Mucosa of descending colon (tissue), 3 donors: ENCODE results near the gene LSM14B. TPM values are rescaled to one million over a fixed set of nuclear protein-coding genes. Genes with fewer than 3 reads are reported as not detected.
A peak's percentile ranks its signal among the peaks of the same experiment; 100 is the strongest.

Experiments used
- ATAC-seq: fragments of 200-7000 bp; cut with Tn5 transposase; one replicate; pipeline ENCODE4 v1.9.1; 2020; ENCODE audit warnings: mild to moderate bottlenecking, moderate library complexity
- DNase-seq, 3 donors: peaks; one replicate each; pipeline ENCODE4 v3.0.0-alpha.2; 2020
- H3K36me3 ChIP-seq: fragments of 200-600 bp; one replicate; pipeline ENCODE4 v1.8.0; 2021; ENCODE audit warnings: low read depth, mild to moderate bottlenecking
- H3K4me1 ChIP-seq: fragments of 200-600 bp; one replicate; pipeline ENCODE4 v1.8.0; 2021; ENCODE audit warnings: low read depth, mild to moderate bottlenecking
- H3K4me3 ChIP-seq: fragments of 200-600 bp; one replicate; pipeline ENCODE4 v1.8.0; 2021; ENCODE audit warnings: mild to moderate bottlenecking
- H3K9me3 ChIP-seq: fragments of 200-600 bp; one replicate; pipeline ENCODE4 v1.8.0; 2021; ENCODE audit warnings: mild to moderate bottlenecking
- intact Hi-C, 2 donors: fragments of 100-400 bp; cut with DNase I in 1 of 2; cut with micrococcal nuclease in 1 of 2; formaldehyde crosslinking; loops; one replicate each; pipeline versions ENCODE4 v1.11.0 to v1.11.1; 2022; cut with DNase I, micrococcal nuclease
- total RNA-seq, 3 donors: library from RNA; stranded (reverse); fragmentation: NEBNext Ultra II Directional in 2 of 3; extraction: Animal tissue kit (Norgen Biotek cat#: 25700) in 2 of 3; gene quantifications; one replicate each; pipeline versions ENCODE4 v1.2.1 to v1.2.4, GENCODE V29; 2021 to 2023
- TF ChIP-seq, protein P1 (sequence below): fragments of 200-600 bp; IDR thresholded peaks from one replicate; pipeline ENCODE4 v1.8.0; 2022; ENCODE audit warnings: antibody characterized with exemption, mild to moderate bottlenecking
- donor health status: DM: no; HTN: no; CAD: no; lungs with moderate emphysema.
- donor health status: DM: no; HTN: no; CAD: no.
- donor health status: DM: no; HTN: yes; CAD: no.

LSM14B gene
- total RNA-seq, 3 donors from 2014 or later: 33.5 to 49.1 (median 36.1) TPM

- TF ChIP-seq, protein P1, sequence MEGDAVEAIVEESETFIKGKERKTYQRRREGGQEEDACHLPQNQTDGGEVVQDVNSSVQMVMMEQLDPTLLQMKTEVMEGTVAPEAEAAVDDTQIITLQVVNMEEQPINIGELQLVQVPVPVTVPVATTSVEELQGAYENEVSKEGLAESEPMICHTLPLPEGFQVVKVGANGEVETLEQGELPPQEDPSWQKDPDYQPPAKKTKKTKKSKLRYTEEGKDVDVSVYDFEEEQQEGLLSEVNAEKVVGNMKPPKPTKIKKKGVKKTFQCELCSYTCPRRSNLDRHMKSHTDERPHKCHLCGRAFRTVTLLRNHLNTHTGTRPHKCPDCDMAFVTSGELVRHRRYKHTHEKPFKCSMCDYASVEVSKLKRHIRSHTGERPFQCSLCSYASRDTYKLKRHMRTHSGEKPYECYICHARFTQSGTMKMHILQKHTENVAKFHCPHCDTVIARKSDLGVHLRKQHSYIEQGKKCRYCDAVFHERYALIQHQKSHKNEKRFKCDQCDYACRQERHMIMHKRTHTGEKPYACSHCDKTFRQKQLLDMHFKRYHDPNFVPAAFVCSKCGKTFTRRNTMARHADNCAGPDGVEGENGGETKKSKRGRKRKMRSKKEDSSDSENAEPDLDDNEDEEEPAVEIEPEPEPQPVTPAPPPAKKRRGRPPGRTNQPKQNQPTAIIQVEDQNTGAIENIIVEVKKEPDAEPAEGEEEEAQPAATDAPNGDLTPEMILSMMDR: no peak
- ATAC-seq (no peak), DNase-seq (no peak)
- Histone ChIP-seq H3K36me3 (peaks cover 8% of the 10 kb centered on the region), H3K4me1 (no peaks in the 10 kb centered on the region), H3K4me3 (no peak overlapping the region), H3K9me3 (no peaks in the 10 kb centered on the region)
- intact Hi-C loops: no loop called here
Measured at GRCh38 chr20:62131560-62132320, 9.5 kb downstream of the LSM14B start.

- intact Hi-C loops: no loop called here
- TF ChIP-seq, protein P1: no peak
- ATAC-seq (no peak), DNase-seq (no peak)
- Histone ChIP-seq H3K4me1 (no peaks in the 10 kb centered on the region), H3K4me3 (no peak overlapping the region), H3K36me3 (peaks cover 8% of the 10 kb centered on the region), H3K9me3 (no peaks in the 10 kb centered on the region)
Measured at GRCh38 chr20:62132421-62132820, 10.1 kb downstream of the LSM14B start.

DNA sequence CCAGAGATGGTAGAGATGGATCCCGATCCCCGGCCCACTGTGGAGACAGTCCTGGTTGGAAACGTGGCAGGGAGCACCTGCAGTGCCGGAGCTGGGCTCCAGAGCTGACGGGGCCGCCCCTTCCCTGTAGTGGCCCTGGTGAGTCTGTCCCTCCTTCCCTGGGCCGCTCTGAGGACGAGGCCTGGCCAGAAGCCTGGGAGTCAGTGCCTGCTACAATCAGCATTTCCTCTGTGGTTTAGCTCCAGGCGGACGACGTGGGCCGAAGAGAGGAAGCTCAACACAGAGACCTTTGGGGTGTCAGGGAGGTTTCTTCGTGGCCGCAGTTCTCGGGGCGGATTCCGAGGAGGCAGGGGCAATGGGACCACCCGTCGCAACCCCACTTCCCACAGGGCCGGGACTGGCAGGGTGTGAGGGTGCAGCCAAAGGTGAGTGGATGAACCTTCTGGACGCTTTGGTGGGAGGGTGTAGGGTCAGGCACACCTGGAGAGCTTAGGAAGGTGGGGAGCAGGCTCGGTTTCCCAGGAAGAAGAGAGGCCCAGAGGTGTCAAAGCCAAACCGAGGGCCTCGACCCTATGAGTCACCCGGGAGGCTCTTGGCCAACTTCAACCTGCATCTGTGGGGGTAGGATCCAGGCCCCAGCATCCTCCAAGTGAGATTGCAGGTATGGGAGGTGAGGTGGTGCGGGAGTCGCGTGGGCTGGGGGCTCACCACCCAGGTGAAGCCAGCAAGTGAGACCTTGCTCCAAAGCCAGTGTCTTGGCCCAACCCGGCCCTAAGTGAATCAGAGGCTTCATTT lies 11.0 kb downstream of the LSM14B start:
- H3K4me1 ChIP-seq: no peaks in the 10 kb centered on the region
- ATAC-seq: peak; percentile 20
- intact Hi-C loops: no loop called here
- TF ChIP-seq, protein P1: no peak
- DNase-seq: no peak
- H3K36me3 ChIP-seq: peaks cover 8% of the 10 kb centered on the region
- H3K4me3 ChIP-seq: no peak overlapping the region
- no peaks in the 10 kb centered on the region for H3K9me3 ChIP-seq

DNA sequence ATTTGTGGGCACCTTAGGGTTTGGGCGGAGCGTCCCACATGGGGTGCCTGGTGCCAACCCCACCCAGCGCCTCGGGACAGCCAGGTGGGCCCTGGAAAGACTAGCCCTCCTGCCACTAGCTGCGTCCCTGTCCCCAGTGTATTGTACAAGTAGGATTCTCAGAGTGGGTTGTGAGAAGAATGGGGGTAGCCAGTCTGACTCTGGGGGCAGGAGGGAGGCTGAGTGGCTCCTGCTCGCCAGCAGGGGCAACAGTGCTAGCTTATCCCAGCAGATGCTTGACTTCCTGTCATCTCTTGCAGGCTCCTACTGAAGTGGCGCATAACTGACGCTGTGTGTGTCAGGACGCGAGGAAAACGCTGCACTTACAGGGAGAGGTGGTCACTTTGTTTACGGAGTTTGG lies 11.6 kb downstream of the LSM14B start:
- H3K4me3 ChIP-seq: no peak overlapping the region
- peaks cover 8% of the 10 kb centered on the region for H3K36me3 ChIP-seq
- no peaks in the 10 kb centered on the region for H3K9me3 ChIP-seq
- no peak for DNase-seq
- no peak for ATAC-seq
- TF ChIP-seq, protein P1: no peak
- intact Hi-C loops: no loop called here
- no peaks in the 10 kb centered on the region for H3K4me1 ChIP-seq

GRCh38 chr20:62134735-62135231 lies 12.5 kb downstream of the LSM14B start:
- intact Hi-C loops: no loop called here
- Histone ChIP-seq H3K36me3 (peaks cover 15% of the 10 kb centered on the region), H3K9me3 (no peaks in the 10 kb centered on the region), H3K4me3 (no peak overlapping the region), H3K4me1 (no peaks in the 10 kb centered on the region)
- ATAC-seq: no peak
- DNase-seq: no peak
- TF ChIP-seq, protein P1: no peak
